ENCODE results near the gene MYO16. TPM values are rescaled to one million over a fixed set of nuclear protein-coding genes. Genes with fewer than 3 reads are reported as not detected.
A peak's percentile ranks its signal among the peaks of the same experiment; 100 is the strongest.

The MYO16 gene
- polyA plus RNA-seq, 1 donor from 2014 or later, result 2.5 TPM

DNA sequence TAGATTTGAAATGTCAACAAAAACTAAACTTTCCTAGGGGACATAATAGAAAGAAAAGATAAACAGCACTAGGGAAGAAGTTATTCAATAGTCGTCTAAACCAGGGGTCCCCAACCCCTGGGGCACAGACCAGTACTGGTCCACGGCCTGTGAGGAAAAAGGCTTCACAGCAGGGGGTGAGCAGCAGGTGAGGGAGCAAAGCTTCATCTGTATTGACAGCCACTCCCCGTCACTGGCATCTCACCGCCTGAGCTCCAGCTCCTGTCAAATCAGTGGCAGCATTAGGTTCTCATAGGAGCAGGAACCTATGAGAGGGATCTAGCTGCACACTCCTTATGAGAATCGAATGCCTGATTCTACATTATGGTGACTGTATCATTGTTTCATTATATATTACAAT is 382.7 kb downstream of the MYO16 start:
- no peaks in the 10 kb centered on the region for H4K20me1 ChIP-seq (ENCODE audit: insufficient read depth)
- H3K9me3 ChIP-seq (ENCODE audit: low read length), result no peaks in the 10 kb centered on the region
- no peak for TF ChIP-seq MXI1 (conservative IDR thresholded peaks at IDR 0.05; ENCODE audit: poor library complexity, severe bottlenecking)
- TF ChIP-seq, protein P1, sequence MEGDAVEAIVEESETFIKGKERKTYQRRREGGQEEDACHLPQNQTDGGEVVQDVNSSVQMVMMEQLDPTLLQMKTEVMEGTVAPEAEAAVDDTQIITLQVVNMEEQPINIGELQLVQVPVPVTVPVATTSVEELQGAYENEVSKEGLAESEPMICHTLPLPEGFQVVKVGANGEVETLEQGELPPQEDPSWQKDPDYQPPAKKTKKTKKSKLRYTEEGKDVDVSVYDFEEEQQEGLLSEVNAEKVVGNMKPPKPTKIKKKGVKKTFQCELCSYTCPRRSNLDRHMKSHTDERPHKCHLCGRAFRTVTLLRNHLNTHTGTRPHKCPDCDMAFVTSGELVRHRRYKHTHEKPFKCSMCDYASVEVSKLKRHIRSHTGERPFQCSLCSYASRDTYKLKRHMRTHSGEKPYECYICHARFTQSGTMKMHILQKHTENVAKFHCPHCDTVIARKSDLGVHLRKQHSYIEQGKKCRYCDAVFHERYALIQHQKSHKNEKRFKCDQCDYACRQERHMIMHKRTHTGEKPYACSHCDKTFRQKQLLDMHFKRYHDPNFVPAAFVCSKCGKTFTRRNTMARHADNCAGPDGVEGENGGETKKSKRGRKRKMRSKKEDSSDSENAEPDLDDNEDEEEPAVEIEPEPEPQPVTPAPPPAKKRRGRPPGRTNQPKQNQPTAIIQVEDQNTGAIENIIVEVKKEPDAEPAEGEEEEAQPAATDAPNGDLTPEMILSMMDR (IDR thresholded peaks at IDR 0.05; ENCODE audit: poor library complexity, severe bottlenecking), result no peak
- peak; percentile 21 for TF ChIP-seq POLR2AphosphoS5 (IDR thresholded peaks at IDR 0.05)
- TF ChIP-seq EZH2 (IDR thresholded peaks at IDR 0.05; ENCODE audit: borderline replicate concordance, insufficient read depth, low read length, poor library complexity, severe bottlenecking), result no peak
- peak; percentile 51 for TF ChIP-seq EP300 (conservative IDR thresholded peaks at IDR 0.05; ENCODE audit: poor library complexity, severe bottlenecking)
- no peak for TF ChIP-seq TAF1 (IDR thresholded peaks at IDR 0.05; ENCODE audit: low read depth)
- no peak overlapping the region for H3K27ac ChIP-seq (ENCODE audit: low read length)
- no peak overlapping the region for H3K9ac ChIP-seq (ENCODE audit: low read length)
- no peak overlapping the region for H3K4me3 ChIP-seq (ENCODE audit: low read length)
- no peak overlapping the region for H2AFZ ChIP-seq (ENCODE audit: low read depth, low read length)
- no peaks in the 10 kb centered on the region for H3K79me2 ChIP-seq (replicated peaks; ENCODE audit: insufficient read depth, low read length)
- H3K4me2 ChIP-seq (ENCODE audit: low read length), result no peak overlapping the region
- no peaks in the 10 kb centered on the region for H3K36me3 ChIP-seq (ENCODE audit: insufficient read depth, low read length)
- H3K27me3 ChIP-seq (ENCODE audit: insufficient read depth, low read depth, low read length), result no peaks in the 10 kb centered on the region
- H3K9me2 ChIP-seq (ENCODE audit: insufficient read depth, low read length), result no peaks in the 10 kb centered on the region
- no peaks in the 10 kb centered on the region for H3F3A ChIP-seq (ENCODE audit: insufficient read depth, low read length, poor library complexity, severe bottlenecking)

DNA sequence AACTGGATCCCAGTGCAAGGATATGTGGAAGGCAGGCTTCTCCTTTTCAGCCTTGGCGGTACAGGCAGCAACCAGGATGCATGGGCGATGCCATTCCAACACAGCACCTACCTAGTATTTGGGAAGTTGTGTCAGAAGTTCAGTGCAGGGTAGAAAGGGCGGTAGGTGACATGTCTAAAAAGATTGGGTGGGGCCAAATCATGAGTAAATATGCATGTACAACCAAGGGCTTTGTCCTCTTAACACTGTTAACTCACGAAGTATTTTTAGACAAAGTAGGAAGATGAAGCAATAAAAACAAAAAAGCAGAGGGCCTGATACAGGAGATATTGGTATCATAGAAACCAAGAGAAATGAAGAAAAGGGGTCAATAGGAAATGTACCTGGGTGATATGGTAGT is 392.1 kb downstream of the MYO16 start:
- Histone ChIP-seq H3K4me3 (ENCODE audit: low read length) (no peak overlapping the region), H3K9ac (ENCODE audit: low read length) (no peak overlapping the region), H3K27ac (ENCODE audit: low read length) (no peak overlapping the region), H3K9me3 (ENCODE audit: low read length) (no peaks in the 10 kb centered on the region), H3K27me3 (ENCODE audit: insufficient read depth, low read depth, low read length) (no peaks in the 10 kb centered on the region), H4K20me1 (ENCODE audit: insufficient read depth) (no peaks in the 10 kb centered on the region), H3F3A (ENCODE audit: insufficient read depth, low read length, poor library complexity, severe bottlenecking) (peaks cover 4% of the 10 kb centered on the region), H3K36me3 (ENCODE audit: insufficient read depth, low read length) (no peaks in the 10 kb centered on the region), H2AFZ (ENCODE audit: low read depth, low read length) (no peak overlapping the region), H3K79me2 (replicated peaks; ENCODE audit: insufficient read depth, low read length) (no peaks in the 10 kb centered on the region), H3K4me2 (ENCODE audit: low read length) (no peak overlapping the region), H3K9me2 (ENCODE audit: insufficient read depth, low read length) (no peaks in the 10 kb centered on the region)
- TF ChIP-seq, protein P2, sequence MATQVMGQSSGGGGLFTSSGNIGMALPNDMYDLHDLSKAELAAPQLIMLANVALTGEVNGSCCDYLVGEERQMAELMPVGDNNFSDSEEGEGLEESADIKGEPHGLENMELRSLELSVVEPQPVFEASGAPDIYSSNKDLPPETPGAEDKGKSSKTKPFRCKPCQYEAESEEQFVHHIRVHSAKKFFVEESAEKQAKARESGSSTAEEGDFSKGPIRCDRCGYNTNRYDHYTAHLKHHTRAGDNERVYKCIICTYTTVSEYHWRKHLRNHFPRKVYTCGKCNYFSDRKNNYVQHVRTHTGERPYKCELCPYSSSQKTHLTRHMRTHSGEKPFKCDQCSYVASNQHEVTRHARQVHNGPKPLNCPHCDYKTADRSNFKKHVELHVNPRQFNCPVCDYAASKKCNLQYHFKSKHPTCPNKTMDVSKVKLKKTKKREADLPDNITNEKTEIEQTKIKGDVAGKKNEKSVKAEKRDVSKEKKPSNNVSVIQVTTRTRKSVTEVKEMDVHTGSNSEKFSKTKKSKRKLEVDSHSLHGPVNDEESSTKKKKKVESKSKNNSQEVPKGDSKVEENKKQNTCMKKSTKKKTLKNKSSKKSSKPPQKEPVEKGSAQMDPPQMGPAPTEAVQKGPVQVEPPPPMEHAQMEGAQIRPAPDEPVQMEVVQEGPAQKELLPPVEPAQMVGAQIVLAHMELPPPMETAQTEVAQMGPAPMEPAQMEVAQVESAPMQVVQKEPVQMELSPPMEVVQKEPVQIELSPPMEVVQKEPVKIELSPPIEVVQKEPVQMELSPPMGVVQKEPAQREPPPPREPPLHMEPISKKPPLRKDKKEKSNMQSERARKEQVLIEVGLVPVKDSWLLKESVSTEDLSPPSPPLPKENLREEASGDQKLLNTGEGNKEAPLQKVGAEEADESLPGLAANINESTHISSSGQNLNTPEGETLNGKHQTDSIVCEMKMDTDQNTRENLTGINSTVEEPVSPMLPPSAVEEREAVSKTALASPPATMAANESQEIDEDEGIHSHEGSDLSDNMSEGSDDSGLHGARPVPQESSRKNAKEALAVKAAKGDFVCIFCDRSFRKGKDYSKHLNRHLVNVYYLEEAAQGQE (IDR thresholded peaks at IDR 0.05; ENCODE audit: borderline replicate concordance), result no peak
- TF ChIP-seq POLR2AphosphoS5 (IDR thresholded peaks at IDR 0.05) (no peak), EP300 (conservative IDR thresholded peaks at IDR 0.05; ENCODE audit: poor library complexity, severe bottlenecking) (no peak), RAD21 (conservative IDR thresholded peaks at IDR 0.05) (no peak), TAF1 (IDR thresholded peaks at IDR 0.05; ENCODE audit: low read depth) (no peak), EZH2 (IDR thresholded peaks at IDR 0.05; ENCODE audit: borderline replicate concordance, insufficient read depth, low read length, poor library complexity, severe bottlenecking) (no peak), MXI1 (conservative IDR thresholded peaks at IDR 0.05; ENCODE audit: poor library complexity, severe bottlenecking) (no peak), SMC3 (conservative IDR thresholded peaks at IDR 0.05; ENCODE audit: poor library complexity) (no peak)
- TF ChIP-seq, protein P1 (IDR thresholded peaks at IDR 0.05; ENCODE audit: poor library complexity, severe bottlenecking), result no peak

Data from neural cell (in vitro differentiated cells).